Measurements from ENCODE around the gene NOXRED1.

Gene NOXRED1, protein sequence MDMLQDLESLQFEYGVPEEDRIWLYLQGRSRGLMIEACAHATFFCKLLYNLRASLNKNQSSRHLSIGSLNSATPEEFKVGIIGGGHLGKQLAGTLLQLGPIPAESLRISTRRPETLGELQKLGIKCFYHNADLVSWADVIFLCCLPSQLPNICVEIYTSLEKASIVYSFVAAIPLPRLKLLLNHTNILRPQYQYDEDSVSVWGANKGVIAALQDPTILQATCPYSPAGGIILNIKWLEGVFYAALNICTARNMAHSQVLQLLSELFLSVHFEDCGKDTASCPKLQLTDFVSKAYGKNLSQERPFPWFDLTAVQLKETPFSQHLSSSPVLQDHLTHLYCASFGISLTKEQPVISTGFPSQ

DNA sequence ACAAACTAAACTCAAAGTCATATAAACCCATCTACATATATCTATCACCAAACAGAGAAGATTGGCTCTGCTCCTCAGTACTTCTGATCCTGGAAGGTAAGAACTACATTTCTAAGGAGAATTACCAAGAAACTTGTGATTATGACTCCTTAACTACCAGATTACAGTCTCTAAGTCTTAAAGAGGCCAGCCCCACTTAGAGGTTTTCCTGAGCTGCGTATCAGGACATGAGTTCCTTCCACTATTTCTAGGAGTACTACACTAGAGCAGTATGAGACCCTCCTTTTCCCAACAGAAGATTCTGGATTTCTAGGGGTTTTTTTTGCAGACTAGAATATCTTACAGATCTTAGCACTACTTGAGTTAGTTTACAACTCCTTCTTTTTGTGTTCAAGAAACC, at the start of gene NOXRED1:
TSS of gene NOXRED1 (minus strand) at position 101 of the 400 bp plus-strand sequence. CDS start 634 bp downstream, outside the sequence.
- Mint-ChIP-seq H3K27me3 (no peaks in the 10 kb centered on the region), H3K27ac (no peak within 1 kb of the TSS), H3K4me1 (no peaks in the 10 kb centered on the region), H3K9me3 (peaks cover 8 to 10% of the 10 kb centered on the region in 2 donors), H3K4me3 (no peak within 1 kb of the TSS)
- DNase-seq = no peak
- no peak for ATAC-seq

DNA sequence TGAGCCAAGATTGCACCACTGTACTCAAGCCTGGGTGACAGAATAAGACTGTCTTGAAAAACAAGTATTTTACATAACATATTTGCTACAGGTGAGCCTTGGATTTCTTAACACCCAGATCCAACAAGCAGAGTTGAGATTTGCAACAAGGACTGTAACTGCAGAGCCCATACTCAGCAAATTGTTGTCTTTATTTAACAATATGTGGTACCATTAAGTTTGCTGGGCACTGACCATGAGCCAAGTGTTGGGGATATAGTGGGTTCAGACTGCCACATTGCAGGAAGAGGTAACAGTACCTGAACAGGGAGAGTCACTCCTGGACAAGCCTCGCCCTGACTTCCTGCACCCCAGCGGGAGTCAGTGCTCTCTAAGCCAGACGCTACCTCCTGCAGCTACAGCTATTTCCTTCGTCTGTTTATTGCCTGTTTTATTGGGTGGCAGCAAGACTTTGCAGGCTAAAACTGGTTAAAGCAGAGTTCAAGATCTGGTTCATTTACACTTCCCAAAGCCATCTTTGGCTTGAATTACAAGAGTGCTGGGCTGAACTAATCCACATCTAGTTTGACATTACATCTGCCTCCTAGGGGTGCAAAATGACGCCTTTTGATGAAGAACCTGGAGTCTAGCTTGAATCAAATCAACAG, 47.0 kb upstream of the NOXRED1 start:
- H3K9me3 Mint-ChIP-seq = no peaks in the 10 kb centered on the region
- no peak overlapping the region for H3K4me3 Mint-ChIP-seq
- no peak for ATAC-seq
- no peaks in the 10 kb centered on the region for H3K4me1 Mint-ChIP-seq
- DNase-seq = no peak
- no peaks in the 10 kb centered on the region for H3K27me3 Mint-ChIP-seq
- peak overlapping the region in 1 of 2 donors; percentile 82 for H3K27ac Mint-ChIP-seq

DNA sequence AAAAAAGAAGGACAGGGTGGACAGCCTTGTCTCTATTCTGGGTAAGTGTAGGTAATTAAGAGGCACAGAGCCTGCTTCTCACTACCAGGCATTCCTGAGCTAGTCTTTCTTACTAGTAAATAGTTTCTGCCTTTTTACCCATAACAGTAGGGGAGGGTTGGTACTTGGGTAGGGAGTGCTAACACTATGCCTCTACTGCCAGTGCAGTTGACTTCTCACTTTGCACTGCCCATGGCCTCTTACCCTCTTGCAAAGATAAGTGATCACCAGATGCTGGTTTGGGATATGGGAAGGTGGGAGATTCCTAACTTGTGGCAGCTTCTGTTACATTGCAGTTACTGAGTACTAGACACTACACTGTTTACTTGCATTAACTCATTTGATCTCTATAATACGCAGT, 46.2 kb upstream of the NOXRED1 start:
- DNase-seq = no peak
- no peak for ATAC-seq
- no peaks in the 10 kb centered on the region for H3K9me3 Mint-ChIP-seq
- H3K4me1 Mint-ChIP-seq = no peaks in the 10 kb centered on the region
- H3K4me3 Mint-ChIP-seq = no peak overlapping the region
- no peaks in the 10 kb centered on the region for H3K27me3 Mint-ChIP-seq
- H3K27ac Mint-ChIP-seq = no peak overlapping the region

DNA sequence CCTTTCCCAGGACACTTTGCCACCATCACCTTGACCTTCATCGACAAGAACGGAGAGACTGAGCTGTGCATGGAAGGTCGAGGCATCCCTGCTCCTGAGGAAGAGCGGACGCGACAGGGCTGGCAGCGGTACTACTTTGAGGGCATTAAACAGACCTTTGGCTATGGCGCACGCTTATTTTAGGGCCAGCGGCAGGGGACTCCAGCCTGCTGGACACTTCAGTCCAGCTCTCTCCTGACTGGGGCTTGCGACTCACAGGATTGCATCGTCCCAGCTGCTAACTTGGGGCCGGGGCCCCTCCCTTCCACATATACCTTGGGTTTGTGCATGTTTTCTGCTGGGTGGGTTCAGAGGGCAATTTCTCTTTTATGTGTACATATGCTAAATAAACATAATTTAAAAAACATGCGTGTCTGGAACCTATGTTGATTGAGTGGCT, 45.8 kb upstream of the NOXRED1 start:
- Mint-ChIP-seq H3K9me3 (no peaks in the 10 kb centered on the region), H3K27ac (no peak overlapping the region), H3K4me3 (no peak overlapping the region), H3K27me3 (no peaks in the 10 kb centered on the region), H3K4me1 (no peaks in the 10 kb centered on the region)
- DNase-seq = no peak
- ATAC-seq = no peak

DNA sequence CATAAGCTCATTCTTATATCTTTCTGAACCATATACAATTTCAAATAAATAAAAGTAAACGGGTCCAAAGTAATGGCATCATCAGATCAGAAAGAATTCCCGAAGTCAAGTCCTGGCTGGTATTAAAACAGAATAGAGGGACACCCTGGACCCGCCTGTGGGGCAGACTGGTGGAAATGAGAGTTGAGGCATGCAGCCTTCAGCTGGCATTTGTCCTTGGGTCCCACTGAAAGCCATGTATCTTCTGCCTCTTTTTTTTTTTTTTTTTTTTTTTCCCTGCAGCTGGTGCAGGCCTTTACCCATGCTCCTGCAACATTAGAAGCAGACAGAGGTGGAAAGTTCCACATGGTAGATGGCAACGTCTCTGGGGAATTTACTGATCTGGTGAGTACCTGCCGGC, 44.5 kb upstream of the NOXRED1 start:
- no peak for DNase-seq
- H3K27ac Mint-ChIP-seq = no peak overlapping the region
- H3K9me3 Mint-ChIP-seq = no peaks in the 10 kb centered on the region
- no peak overlapping the region for H3K4me3 Mint-ChIP-seq
- H3K27me3 Mint-ChIP-seq = no peaks in the 10 kb centered on the region
- no peaks in the 10 kb centered on the region for H3K4me1 Mint-ChIP-seq
- no peak for ATAC-seq

DNA sequence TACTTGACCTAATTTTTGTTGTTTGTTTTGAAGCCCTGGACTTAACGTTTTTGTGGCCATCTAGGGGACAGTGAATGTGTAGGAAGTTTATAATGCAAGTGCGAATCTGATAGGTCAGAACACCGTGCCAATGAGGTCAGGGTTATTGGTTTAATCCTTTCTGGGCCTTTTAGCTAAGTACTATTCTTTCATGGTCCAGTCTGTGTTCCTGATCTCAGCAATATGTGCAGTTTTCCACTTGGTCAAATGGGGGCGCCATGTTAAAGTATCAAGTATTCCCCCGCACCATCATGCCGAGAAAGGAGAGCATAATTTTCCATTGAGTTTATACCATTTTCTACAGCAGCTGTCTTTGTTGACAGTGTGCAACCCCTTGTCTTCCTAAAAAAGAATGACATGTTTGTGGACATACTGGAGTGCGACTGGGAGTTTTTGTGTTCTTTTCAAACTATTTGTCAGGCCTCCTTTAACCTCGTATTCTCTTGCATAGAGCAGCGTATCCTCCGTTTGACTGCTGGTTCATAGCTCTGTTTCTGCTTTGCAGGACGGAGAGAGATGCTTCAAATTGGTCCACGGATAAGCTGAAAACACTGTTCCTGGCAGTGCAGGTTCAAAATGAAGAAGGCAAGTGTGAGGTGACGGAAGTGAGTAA, 35.9 kb upstream of the NOXRED1 start:
- DNase-seq = peak; percentile 64 to 70
- peaks cover 45% of the 10 kb centered on the region for H3K4me1 Mint-ChIP-seq

DNA sequence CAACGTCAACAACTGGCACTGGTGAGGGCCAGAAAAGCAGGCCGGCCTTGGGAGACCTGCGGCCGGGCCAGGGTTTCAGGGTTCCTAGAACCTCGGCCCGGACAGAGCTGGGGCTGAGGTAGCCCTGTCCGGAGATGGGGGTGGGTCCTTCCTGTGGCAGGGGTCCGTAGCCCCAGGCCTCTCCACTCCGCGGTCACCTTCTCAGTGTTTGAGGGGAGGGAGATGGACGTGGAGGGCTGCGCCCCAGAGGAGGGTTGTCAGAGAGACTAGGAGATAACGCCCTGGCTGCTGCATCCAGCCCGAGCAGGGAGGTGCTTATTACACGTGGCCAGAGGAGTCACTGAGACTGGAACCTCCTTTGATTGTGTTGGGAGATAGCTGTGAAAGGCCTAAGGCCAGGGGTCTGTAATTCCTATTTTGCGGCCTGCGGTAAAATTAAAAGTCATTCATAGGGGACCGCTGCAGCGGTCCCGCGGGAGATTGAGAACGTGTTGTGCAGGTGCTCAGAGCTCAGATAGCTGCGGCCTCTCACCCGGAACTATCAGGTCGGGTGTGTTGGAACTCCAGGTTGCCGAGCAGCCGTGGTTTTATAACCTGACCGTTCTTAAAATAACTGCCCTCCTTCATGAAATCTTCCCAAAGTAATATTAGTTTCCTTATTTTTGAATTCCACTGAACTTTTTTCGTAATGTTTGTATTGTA, 35.1 kb upstream of the NOXRED1 start:
- H3K4me3 Mint-ChIP-seq = peak overlapping the region; percentile 100
- H3K4me1 Mint-ChIP-seq = peaks cover 46% of the 10 kb centered on the region
- DNase-seq (peak in 1 of 2 donors; percentile 52), ATAC-seq (peak; percentile 31)
- no peaks in the 10 kb centered on the region for H3K9me3 Mint-ChIP-seq
- H3K27me3 Mint-ChIP-seq = no peaks in the 10 kb centered on the region
- peak overlapping the region; percentile 100 for H3K27ac Mint-ChIP-seq

More for the DNA sequence above, 35.9 kb upstream of the NOXRED1 start:
- Mint-ChIP-seq H3K27me3 (no peaks in the 10 kb centered on the region), H3K9me3 (no peaks in the 10 kb centered on the region), H3K27ac (peak overlapping the region; percentile 100), H3K4me3 (peak overlapping the region; percentile 100)
- ATAC-seq = no peak

DNA sequence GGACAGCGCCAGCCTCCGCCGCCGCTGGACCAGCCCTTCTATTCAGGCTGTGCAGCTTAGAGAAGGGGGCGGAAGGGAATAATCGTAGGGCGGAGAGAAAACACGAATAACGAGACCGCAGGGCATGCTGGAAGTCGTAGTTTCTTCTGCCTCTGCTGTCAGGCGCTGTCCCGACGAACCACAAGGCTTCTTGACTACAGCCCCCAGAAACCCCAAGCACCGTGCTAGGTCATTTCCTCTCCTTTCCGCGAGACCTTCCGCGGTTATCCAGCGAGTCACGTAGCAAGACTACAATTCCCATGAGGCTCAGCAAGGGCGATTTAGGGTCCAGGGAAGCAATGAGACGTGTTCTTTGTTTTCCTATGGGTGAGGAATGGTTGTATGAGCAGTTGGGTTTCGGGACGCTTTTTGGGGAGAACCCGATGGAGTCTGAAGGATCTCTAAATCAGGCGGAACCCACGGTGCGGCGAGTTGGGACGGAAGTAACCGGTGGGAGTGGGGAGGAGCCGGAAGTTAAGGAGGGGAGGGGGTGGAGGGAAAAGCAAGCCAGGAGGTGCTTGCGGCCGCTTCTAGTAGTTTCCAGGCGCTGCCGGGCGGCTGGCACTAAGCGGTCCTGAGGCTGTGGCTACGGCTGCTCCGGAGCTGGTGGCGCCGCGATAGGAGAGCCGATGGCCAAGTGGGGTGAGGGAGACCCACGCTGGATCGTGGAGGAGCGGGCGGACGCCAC, 34.4 kb upstream of the NOXRED1 start, which contains the start of the genes AHSA1 and VIPAS39:
TSS of gene AHSA1 (plus strand) at position 572 of the 727 bp plus-strand sequence. CDS start at position 669, 97 bp downstream.
TSS of gene VIPAS39 (minus strand) at position 80 of the 727 bp plus-strand sequence. CDS start 3,499 bp downstream, outside the sequence.
- Mint-ChIP-seq H3K4me3 (peak within 1 kb of the TSS; percentile 100), H3K9me3 (no peaks in the 10 kb centered on the region), H3K4me1 (peaks cover 46% of the 10 kb centered on the region), H3K27ac (peak within 1 kb of the TSS; percentile 100), H3K27me3 (no peaks in the 10 kb centered on the region)
- DNase-seq = peak; percentile 91 to 96
- ATAC-seq = peak; percentile 97

DNA sequence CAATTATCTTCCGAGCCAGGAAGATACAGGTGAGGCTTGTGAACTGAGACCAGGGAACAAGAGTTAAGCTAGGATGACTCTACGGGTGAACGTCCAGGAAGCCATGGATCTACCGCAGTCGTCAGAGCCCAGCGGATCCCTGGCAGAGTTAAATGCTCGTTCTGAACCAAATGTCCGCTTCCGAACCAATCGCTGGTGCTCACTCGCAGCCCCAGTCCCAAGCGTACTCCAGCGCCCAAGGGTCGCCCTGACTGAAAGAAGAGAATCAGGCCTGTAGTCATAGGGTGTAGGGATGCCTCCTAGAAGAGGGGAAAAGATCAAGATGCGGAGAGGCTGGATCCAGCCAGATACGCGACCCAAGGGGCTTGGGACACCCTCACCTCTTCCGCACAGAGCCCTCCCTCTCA, 33.8 kb upstream of the NOXRED1 start:
- Mint-ChIP-seq H3K4me1 (peaks cover 46% of the 10 kb centered on the region), H3K27me3 (no peaks in the 10 kb centered on the region), H3K4me3 (peak overlapping the region; percentile 100), H3K9me3 (no peaks in the 10 kb centered on the region), H3K27ac (peak overlapping the region; percentile 100)
- peak; percentile 25 for ATAC-seq
- DNase-seq = no peak

DNA sequence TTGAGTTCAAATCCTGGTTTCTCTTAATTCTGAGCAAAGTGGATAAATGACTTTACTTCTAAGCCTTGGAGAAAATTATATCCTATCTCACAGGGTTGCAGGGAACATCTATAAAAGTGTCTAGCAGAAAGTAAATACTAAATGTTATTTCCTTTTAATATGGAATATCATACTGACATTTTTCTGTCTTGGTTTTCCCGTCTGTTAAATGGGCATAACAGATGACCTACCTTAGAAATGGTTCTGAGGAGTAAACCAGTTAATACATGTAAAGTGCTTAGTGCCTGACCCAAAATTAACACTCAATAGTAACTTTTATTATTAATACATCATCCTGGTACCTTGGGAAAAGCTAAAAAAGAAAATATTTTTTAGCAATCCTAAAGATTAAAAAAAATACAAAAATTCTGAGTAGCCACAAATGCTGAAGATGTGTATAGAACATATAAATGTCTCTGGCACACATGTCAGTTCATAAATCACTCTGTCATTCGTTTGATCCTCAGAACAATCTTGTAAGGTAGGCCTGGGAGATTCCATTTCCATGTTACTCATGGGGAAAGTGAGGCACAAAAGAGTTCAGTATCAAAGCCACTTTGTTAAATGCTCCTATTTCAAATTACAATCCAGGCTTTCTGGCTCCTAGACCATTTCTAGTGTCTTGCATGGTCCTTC, 32.8 kb upstream of the NOXRED1 start:
- Mint-ChIP-seq H3K4me1 (peaks cover 41% of the 10 kb centered on the region), H3K9me3 (no peaks in the 10 kb centered on the region), H3K27ac (peak overlapping the region; percentile 100), H3K4me3 (peak overlapping the region; percentile 100), H3K27me3 (no peaks in the 10 kb centered on the region)
- no peak for ATAC-seq
- no peak for DNase-seq

DNA sequence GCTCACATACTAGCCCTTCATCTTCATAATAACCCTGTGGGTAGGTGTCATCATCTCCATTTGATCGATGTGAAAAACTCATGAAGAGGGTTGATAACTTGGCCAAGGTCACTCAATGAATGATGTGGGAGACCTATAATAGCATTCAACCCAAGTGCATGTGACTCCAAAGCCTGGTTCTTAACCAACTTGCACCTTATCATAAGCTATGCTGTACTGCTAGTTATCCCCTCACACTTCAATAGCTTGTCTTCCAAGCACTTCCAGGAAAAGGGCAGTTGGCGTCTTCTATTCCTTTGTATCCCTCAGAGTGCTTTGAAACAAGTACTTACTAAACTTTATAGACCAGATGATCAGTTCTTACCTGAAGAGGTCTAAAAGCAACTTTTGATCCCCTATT, 18.9 kb upstream of the NOXRED1 start:
- Mint-ChIP-seq H3K27ac (no peak overlapping the region), H3K9me3 (no peaks in the 10 kb centered on the region), H3K4me3 (no peak overlapping the region), H3K4me1 (no peaks in the 10 kb centered on the region), H3K27me3 (no peaks in the 10 kb centered on the region)
- DNase-seq (no peak), ATAC-seq (no peak)

DNA sequence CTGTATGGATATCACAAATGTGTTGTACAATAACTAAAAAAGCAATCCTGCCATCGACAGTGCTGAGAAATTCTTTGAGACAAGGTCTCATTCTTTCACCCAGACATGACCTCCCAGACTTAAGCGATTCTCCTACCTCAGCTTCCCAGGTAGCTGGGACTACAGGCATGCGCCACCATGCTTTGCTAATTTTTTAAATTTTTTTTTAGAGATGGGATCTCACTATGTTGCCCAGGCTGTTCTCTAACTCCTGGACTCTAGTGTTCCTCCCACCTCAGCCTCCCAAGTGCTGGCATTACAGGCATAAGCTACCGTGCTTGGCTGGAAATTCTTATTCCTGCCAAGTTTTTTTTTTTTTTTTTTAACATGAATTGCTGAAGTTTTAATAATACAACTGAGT, 16.5 kb upstream of the NOXRED1 start:
- Mint-ChIP-seq H3K9me3 (no peaks in the 10 kb centered on the region), H3K4me1 (no peaks in the 10 kb centered on the region), H3K4me3 (no peak overlapping the region), H3K27ac (no peak overlapping the region), H3K27me3 (no peaks in the 10 kb centered on the region)
- no peak for ATAC-seq
- no peak for DNase-seq

DNA sequence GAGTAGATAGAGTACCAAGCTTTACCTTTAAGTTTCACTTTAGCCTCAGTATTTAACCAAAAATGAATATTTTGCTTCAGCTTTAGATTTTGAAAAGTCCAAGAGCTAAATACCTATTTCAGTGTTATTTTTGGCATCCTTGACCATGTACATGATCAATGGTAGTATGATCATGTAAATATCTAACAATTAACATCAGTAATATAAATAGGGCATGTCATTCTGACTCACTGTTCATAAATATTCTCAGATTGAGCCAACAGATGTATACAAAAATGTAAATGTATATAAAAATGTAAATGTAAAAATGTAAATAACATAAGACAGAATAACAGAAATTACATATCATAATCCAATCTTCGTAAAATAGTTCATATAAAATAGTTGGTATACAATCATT, 15.3 kb upstream of the NOXRED1 start:
- Mint-ChIP-seq H3K27me3 (no peaks in the 10 kb centered on the region), H3K4me1 (no peaks in the 10 kb centered on the region), H3K4me3 (no peak overlapping the region), H3K9me3 (no peaks in the 10 kb centered on the region), H3K27ac (no peak overlapping the region)
- ATAC-seq = no peak
- DNase-seq = no peak

DNA sequence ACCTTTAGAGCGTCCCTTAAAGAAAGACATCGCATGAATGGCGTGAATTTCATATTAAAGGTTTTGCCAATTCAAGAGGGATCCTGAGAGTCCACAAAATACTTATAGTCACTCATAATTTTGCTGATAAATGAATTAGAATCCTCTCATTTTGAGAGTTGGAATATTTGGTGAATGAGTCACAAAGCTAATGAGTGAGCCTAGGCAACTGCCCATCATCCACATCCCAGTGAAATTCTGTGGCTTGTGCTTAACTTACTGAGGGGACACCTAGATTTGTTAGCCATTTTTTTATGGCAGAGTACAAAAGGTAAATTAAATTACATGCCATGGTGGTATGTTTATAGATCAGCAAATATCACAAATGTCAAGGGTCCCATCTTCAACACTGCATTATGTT, 12.7 kb upstream of the NOXRED1 start:
- H3K9me3 Mint-ChIP-seq = no peaks in the 10 kb centered on the region
- ATAC-seq (no peak), DNase-seq (no peak)
- no peak overlapping the region for H3K27ac Mint-ChIP-seq
- no peak overlapping the region for H3K4me3 Mint-ChIP-seq
- H3K4me1 Mint-ChIP-seq = no peaks in the 10 kb centered on the region
- H3K27me3 Mint-ChIP-seq = no peaks in the 10 kb centered on the region
